Adipose tissue (tissue), 3 donors: Measurements from ENCODE around the gene CYP26B1. TPM values are rescaled to one million over a fixed set of nuclear protein-coding genes. Genes with fewer than 3 reads are reported as not detected.

Experiments
- H3K27ac ChIP-seq: one replicate; pipeline ENCODE4 v1.5.1; 2013; ENCODE audit warnings: low read depth, low read length
- WGBS, 3 donors: extraction: QIAGEN DNeasy Blood & Tissue Kit; methylation state at CpG; one replicate each; pipeline ENCODE4 v1.1.7; 2013; 5-methylcytosine and 5-hydroxymethylcytosine counted together
- polyA plus RNA-seq, 3 donors: library from polyadenylated mRNA; stranded (reverse); fragments of 200-250 nt; gene quantifications; one replicate each; pipeline ENCODE4 v1.2.3, GENCODE V29; 2013
- donor health status: healthy with polysubstance abuse.
- donor health status: Bipolar disorder and iron deficiency.
- donor health status: healthy.

Gene CYP26B1
- polyA plus RNA-seq, 3 donors = 1.9 to 17.4 (median 14.3) TPM

GRCh38 chr2:72144632-72145288 is 2.9 kb downstream of the CYP26B1 start:
- H3K27ac ChIP-seq = no peak overlapping the region

GRCh38 chr2:72144274-72144631 is 3.4 kb downstream of the CYP26B1 start:
- no peak overlapping the region for H3K27ac ChIP-seq
- 6 to 9% (median 6%) methylated on average over 21 to 23 of the region's 23 CpGs for WGBS, 3 donors

More at GRCh38 chr2:72144632-72145288, 2.9 kb downstream of the CYP26B1 start:
- 1% methylated on average over 47 to 63 of the region's 63 CpGs for WGBS, 3 donors

- H3K27ac ChIP-seq = no peak overlapping the region
- 18 to 27% (median 27%) methylated on average over 61 to 65 of the region's 65 CpGs for WGBS, 3 donors
Measured at GRCh38 chr2:72143441-72144273, 4.0 kb downstream of the CYP26B1 start.

GRCh38 chr2:72142570-72143440 is 4.9 kb downstream of the CYP26B1 start:
- H3K27ac ChIP-seq = no peak overlapping the region
- 19 to 26% (median 21%) methylated on average over 43 to 50 of the region's 50 CpGs for WGBS, 3 donors

GRCh38 chr2:72141881-72142451 is 5.7 kb downstream of the CYP26B1 start:
- 73 to 75% (median 74%) methylated on average over 11 to 13 of the region's 13 CpGs for WGBS, 3 donors
- H3K27ac ChIP-seq = no peak overlapping the region

GRCh38 chr2:72141032-72141645 is 6.5 kb downstream of the CYP26B1 start:
- 91 to 93% (median 91%) methylated on average over 5 of the region's 5 CpGs for WGBS, 3 donors
- H3K27ac ChIP-seq = no peak overlapping the region

- 82 to 99% (median 93%) methylated on average over 4 of the region's 4 CpGs for WGBS, 3 donors
- no peak overlapping the region for H3K27ac ChIP-seq
Measured at GRCh38 chr2:72140621-72140960, 7.1 kb downstream of the CYP26B1 start.

GRCh38 chr2:72139874-72140620 is 7.6 kb downstream of the CYP26B1 start:
- 79 to 95% (median 92%) methylated on average over 14 of the region's 14 CpGs for WGBS, 3 donors
- no peak overlapping the region for H3K27ac ChIP-seq

- 87 to 88% (median 88%) methylated on average over 8 of the region's 8 CpGs for WGBS, 3 donors
- no peak overlapping the region for H3K27ac ChIP-seq
Measured at GRCh38 chr2:72139471-72139873, 8.2 kb downstream of the CYP26B1 start.

- WGBS, 3 donors = 73 to 81% (median 77%) methylated on average over 14 of the region's 14 CpGs
- no peak overlapping the region for H3K27ac ChIP-seq
Measured at GRCh38 chr2:72138921-72139381, 8.7 kb downstream of the CYP26B1 start.

GRCh38 chr2:72138011-72138881 is 9.4 kb downstream of the CYP26B1 start:
- WGBS, 3 donors = 55 to 70% (median 65%) methylated on average over 23 to 24 of the region's 24 CpGs
- no peak overlapping the region for H3K27ac ChIP-seq

- no peak overlapping the region for H3K27ac ChIP-seq
- 17 to 34% (median 25%) methylated on average over 10 of the region's 10 CpGs for WGBS, 3 donors
Measured at GRCh38 chr2:72137498-72138010, 10.1 kb downstream of the CYP26B1 start.

GRCh38 chr2:72136933-72137497 is 10.6 kb downstream of the CYP26B1 start:
- WGBS, 3 donors = 43 to 79% (median 68%) methylated on average over 7 of the region's 7 CpGs
- H3K27ac ChIP-seq = no peak overlapping the region

- 70 to 77% (median 73%) methylated on average over 10 of the region's 10 CpGs for WGBS, 3 donors
- no peak overlapping the region for H3K27ac ChIP-seq
Measured at GRCh38 chr2:72136331-72136730, 11.3 kb downstream of the CYP26B1 start.

- no peak overlapping the region for H3K27ac ChIP-seq
- 73 to 84% (median 80%) methylated on average over 8 of the region's 8 CpGs for WGBS, 3 donors
Measured at GRCh38 chr2:72135921-72136320, 11.7 kb downstream of the CYP26B1 start.
